CD14-positive monocyte (primary cell): ENCODE measurements around the gene CASR. TPM values are rescaled to one million over a fixed set of nuclear protein-coding genes. Genes with fewer than 3 reads are reported as not detected.
"Not testable (repeated sequence)": the region's sequence is repeated elsewhere in the genome, so short reads cannot be mapped to it uniquely, and the experiment has no call there.

Source experiments
- DNase-seq, 3 donors: peaks; one replicate each; pipeline ENCODE4 v3.0.0-alpha.2; 2011 to 2022
- H2AFZ ChIP-seq: 2 replicates; pipeline ENCODE4 v1.6.0; 2012; ENCODE audit warnings: mild to moderate bottlenecking, low read depth, low read length, inconsistent platforms; ENCODE audit not compliant: insufficient read depth, poor library complexity, severe bottlenecking
- H3K27ac ChIP-seq, 2 donors: 1 replicate in 1 of 2; 2 replicates in 1 of 2; pipeline ENCODE4 v1.5.1; 2012 to 2013; ENCODE audit warnings: low read length in 2 of 2, control low read depth in 1 of 2, inconsistent platforms in 1 of 2, low read depth in 1 of 2, mild to moderate bottlenecking in 1 of 2
- H3K27me3 ChIP-seq, 2 donors: one replicate each; pipeline versions ENCODE4 v1.6.0 to v1.6.1; 2011 to 2013; ENCODE audit warnings: low read length in 2 of 2; ENCODE audit not compliant: control insufficient read depth in 2 of 2, insufficient read depth in 2 of 2
- H3K36me3 ChIP-seq, 2 donors: replicated peaks in 1 of 2; 1 replicate in 1 of 2; 2 replicates in 1 of 2; pipeline versions ENCODE4 v1.5.1 to v1.6.1; 2012 to 2013; ENCODE audit warnings: low read length in 2 of 2, control low read depth in 1 of 2, inconsistent platforms in 1 of 2, mild to moderate bottlenecking in 1 of 2; ENCODE audit not compliant: insufficient read depth in 2 of 2, control insufficient read depth in 1 of 2
- H3K4me1 ChIP-seq, 2 donors: 1 replicate in 1 of 2; 2 replicates in 1 of 2; pipeline versions ENCODE4 v1.5.1 to v1.6.1; 2012 to 2013; ENCODE audit warnings: low read length in 2 of 2, control low read depth in 1 of 2, inconsistent platforms in 1 of 2, mild to moderate bottlenecking in 1 of 2, moderate library complexity in 1 of 2; ENCODE audit not compliant: insufficient read depth in 2 of 2, control insufficient read depth in 1 of 2
- H3K4me2 ChIP-seq: replicated peaks from 2 replicates; pipeline ENCODE3; 2012; ENCODE audit warnings: low read length, moderate library complexity, mild to moderate bottlenecking; ENCODE audit not compliant: poor library complexity, severe bottlenecking; ENCODE audit errors: extremely low read depth
- H3K4me3 ChIP-seq, 3 experiments: fragments of 200-600 bp in 1 of 3; sonication (generic) in 1 of 3; replicated peaks in 1 of 3; 1 replicate in 2 of 3; 2 replicates in 1 of 3; pipeline ENCODE4 v1.5.1; 2011 to 2013; ENCODE audit warnings: low read length in 3 of 3, mild to moderate bottlenecking in 3 of 3, control low read depth in 2 of 3, low read depth in 2 of 3, inconsistent platforms in 1 of 3, moderate library complexity in 1 of 3
- H3K79me2 ChIP-seq: 2 replicates; pipeline ENCODE4 v1.6.0; 2012; ENCODE audit warnings: mild to moderate bottlenecking, control low read depth, inconsistent platforms, low read length, moderate library complexity; ENCODE audit not compliant: insufficient read depth
- H3K9ac ChIP-seq: 2 replicates; pipeline ENCODE4 v1.6.0; 2017; ENCODE audit warnings: low read length, mild to moderate bottlenecking; ENCODE audit not compliant: insufficient read depth, poor library complexity, severe bottlenecking
- H3K9me3 ChIP-seq, 2 donors: replicated peaks in 1 of 2; 1 replicate in 1 of 2; 2 replicates in 1 of 2; pipeline versions ENCODE4 v1.5.1 to v1.6.1; 2012 to 2013; ENCODE audit warnings: low read length in 2 of 2, control low read depth in 1 of 2; ENCODE audit not compliant: control insufficient read depth in 1 of 2, insufficient read depth in 1 of 2
- H4K20me1 ChIP-seq: 2 replicates; pipeline ENCODE4 v1.6.0; 2012; ENCODE audit warnings: mild to moderate bottlenecking, low read length, control low read depth, moderate library complexity; ENCODE audit not compliant: insufficient read depth
- H3K27ac Mint-ChIP-seq, 7 donors: one replicate each; pipeline ENCODE4 v1.8.0; 2020; ENCODE audit warnings: mild to moderate bottlenecking in 7 of 7, mixed read lengths in 7 of 7, moderate library complexity in 6 of 7, inconsistent platforms in 2 of 7
- H3K27me3 Mint-ChIP-seq, 3 donors: one replicate each; pipeline ENCODE4 v1.8.0; 2021 to 2022; ENCODE audit warnings: low read depth in 3 of 3, mild to moderate bottlenecking in 3 of 3, mixed read lengths in 3 of 3, moderate library complexity in 3 of 3, inconsistent platforms in 1 of 3
- H3K36me3 Mint-ChIP-seq, 2 donors: one replicate each; pipeline ENCODE4 v1.8.0; 2020; ENCODE audit warnings: mixed read lengths in 2 of 2, inconsistent platforms in 1 of 2, mild to moderate bottlenecking in 1 of 2
- H3K4me1 Mint-ChIP-seq: one replicate; pipeline ENCODE4 v1.8.0; 2020; ENCODE audit warnings: mild to moderate bottlenecking, mixed read lengths
- H3K4me3 Mint-ChIP-seq, 2 donors: one replicate each; pipeline ENCODE4 v1.8.0; 2020; ENCODE audit warnings: mild to moderate bottlenecking in 2 of 2, mixed read lengths in 2 of 2, moderate library complexity in 1 of 2
- H3K9me3 Mint-ChIP-seq, 7 donors: one replicate each; pipeline ENCODE4 v1.8.0; 2020 to 2022; ENCODE audit warnings: mixed read lengths in 7 of 7, mild to moderate bottlenecking in 6 of 7, moderate library complexity in 6 of 7, inconsistent platforms in 2 of 7
- whole genome bisulfite sequencing: methylation state at CpG from one replicate; pipeline ENCODE4 v1.1.5; 2013; ENCODE audit warnings: missing lambda C conversion rate; ENCODE audit not compliant: insufficient coverage; 5-methylcytosine and 5-hydroxymethylcytosine counted together
- intact Hi-C, 2 donors: fragments of 100-400 bp; cut with micrococcal nuclease; formaldehyde crosslinking; loops; one replicate each; pipeline versions ENCODE4 v1.15.0 to v1.15.1; 2023
- polyA plus RNA-seq, 3 donors: library from polyadenylated mRNA; depleted of rRNA in 1 of 3; unstranded in 2 of 3; stranded (reverse) in 1 of 3; fragments of 300-500 nt in 2 of 3; fragments of >200 nt in 1 of 3; fragmentation: Illumina TruSeq in 2 of 3; gene quantifications; 1 replicate in 2 of 3; 2 replicates in 1 of 3; pipeline ENCODE4 v1.2.3, GENCODE V29; 2012 to 2021
- TF ChIP-seq, protein P1 (sequence below): fragments of 200-600 bp; IDR thresholded peaks from one replicate; pipeline ENCODE4 v1.8.0; 2022; ENCODE audit warnings: antibody characterized with exemption, mild to moderate bottlenecking

CASR gene
- polyA plus RNA-seq, 3 donors, result 0.01 TPM; not detected in 2

DNA sequence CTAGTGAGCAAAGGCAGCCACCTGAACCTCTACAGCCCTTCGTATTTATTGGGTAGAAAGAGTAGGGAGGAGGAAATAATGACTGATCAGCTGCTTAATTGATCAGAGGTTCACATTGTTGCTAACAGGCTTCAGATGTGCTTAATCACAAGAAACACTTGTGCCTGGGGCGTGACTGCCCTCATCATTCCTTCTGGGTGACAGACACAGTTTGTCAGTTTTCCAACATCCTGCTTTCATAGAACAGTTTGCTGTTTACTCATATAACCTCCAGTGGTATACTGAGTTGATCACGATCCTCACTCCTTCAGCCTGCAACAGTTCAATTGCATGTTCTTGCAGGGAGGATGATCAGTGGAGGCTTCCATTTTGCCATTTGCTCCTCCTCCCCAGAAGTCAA is 13.6 kb upstream of the CASR start:
- 100% methylated on average over 1 of the region's 3 CpGs for WGBS
- intact Hi-C loops, result no loop called here
- no peak overlapping the region for H3K4me3 Mint-ChIP-seq
- peaks cover 0 to 2% (median 1%) of the 10 kb centered on the region in 3 donors for H3K27me3 Mint-ChIP-seq
- no peak overlapping the region for H3K4me3 ChIP-seq
- H2AFZ ChIP-seq, result no peak overlapping the region
- H3K79me2 ChIP-seq, result no peaks in the 10 kb centered on the region
- H3K27me3 ChIP-seq, result no peaks in the 10 kb centered on the region
- peaks cover 22 to 43% (median 27%) of the 10 kb centered on the region in 7 donors for H3K9me3 Mint-ChIP-seq
- TF ChIP-seq, protein P1, sequence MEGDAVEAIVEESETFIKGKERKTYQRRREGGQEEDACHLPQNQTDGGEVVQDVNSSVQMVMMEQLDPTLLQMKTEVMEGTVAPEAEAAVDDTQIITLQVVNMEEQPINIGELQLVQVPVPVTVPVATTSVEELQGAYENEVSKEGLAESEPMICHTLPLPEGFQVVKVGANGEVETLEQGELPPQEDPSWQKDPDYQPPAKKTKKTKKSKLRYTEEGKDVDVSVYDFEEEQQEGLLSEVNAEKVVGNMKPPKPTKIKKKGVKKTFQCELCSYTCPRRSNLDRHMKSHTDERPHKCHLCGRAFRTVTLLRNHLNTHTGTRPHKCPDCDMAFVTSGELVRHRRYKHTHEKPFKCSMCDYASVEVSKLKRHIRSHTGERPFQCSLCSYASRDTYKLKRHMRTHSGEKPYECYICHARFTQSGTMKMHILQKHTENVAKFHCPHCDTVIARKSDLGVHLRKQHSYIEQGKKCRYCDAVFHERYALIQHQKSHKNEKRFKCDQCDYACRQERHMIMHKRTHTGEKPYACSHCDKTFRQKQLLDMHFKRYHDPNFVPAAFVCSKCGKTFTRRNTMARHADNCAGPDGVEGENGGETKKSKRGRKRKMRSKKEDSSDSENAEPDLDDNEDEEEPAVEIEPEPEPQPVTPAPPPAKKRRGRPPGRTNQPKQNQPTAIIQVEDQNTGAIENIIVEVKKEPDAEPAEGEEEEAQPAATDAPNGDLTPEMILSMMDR, result no peak
- H3K9me3 ChIP-seq, result peaks cover 21 to 24% of the 10 kb centered on the region in 2 donors
- H3K9ac ChIP-seq, result no peak overlapping the region
- H4K20me1 ChIP-seq, result no peaks in the 10 kb centered on the region
- no peak overlapping the region for H3K4me2 ChIP-seq
- DNase-seq, result no peak
- no peaks in the 10 kb centered on the region for H3K4me1 Mint-ChIP-seq
- no peak overlapping the region for H3K27ac Mint-ChIP-seq
- no peak overlapping the region for H3K27ac ChIP-seq
- H3K36me3 Mint-ChIP-seq, result no peaks in the 10 kb centered on the region
- H3K4me1 ChIP-seq, result no peaks in the 10 kb centered on the region
- no peaks in the 10 kb centered on the region for H3K36me3 ChIP-seq

DNA sequence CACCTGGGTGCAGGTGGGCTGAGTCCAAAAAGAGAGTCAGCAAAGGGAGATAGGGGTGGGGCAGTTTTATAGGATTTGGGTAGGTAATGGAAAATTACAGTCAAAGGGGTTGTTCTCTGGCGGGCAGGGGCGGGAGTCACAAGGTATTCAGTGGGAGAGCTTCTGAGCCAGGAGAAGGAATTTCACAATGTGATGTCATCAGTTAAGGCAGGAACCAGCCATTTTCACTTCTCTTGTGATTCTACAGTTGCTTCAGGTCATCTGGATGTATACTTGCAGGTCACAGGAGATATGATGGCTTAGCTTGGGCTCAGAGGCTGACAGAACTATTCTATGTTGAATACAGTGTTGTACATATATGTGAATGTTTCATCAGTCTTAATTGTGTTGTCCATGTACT is 12.1 kb upstream of the CASR start:
- H3K36me3 ChIP-seq, H3K4me2 ChIP-seq, H3K4me1 Mint-ChIP-seq, DNase-seq, H4K20me1 ChIP-seq, H2AFZ ChIP-seq, H3K9ac ChIP-seq, H3K4me3 ChIP-seq, H3K27ac ChIP-seq, H3K27me3 Mint-ChIP-seq, H3K79me2 ChIP-seq, H3K36me3 Mint-ChIP-seq, intact Hi-C loops, H3K4me3 Mint-ChIP-seq, H3K27ac Mint-ChIP-seq, H3K27me3 ChIP-seq, H3K4me1 ChIP-seq: not testable (repeated sequence)
- 94% methylated on average over 2 of the region's 2 CpGs for WGBS
- peaks cover 21% of the 10 kb centered on the region in 2 donors for H3K9me3 ChIP-seq
- peaks cover 22 to 41% (median 27%) of the 10 kb centered on the region in 7 donors for H3K9me3 Mint-ChIP-seq
